Caco-2 (cell line): Measurements from ENCODE around the gene RGS14. TPM values are rescaled to one million over a fixed set of nuclear protein-coding genes. Genes with fewer than 3 reads are reported as not detected.
A peak's percentile ranks its signal among the peaks of the same experiment; 100 is the strongest.

Experiments used
- BruUV-seq: library from RNA; stranded (reverse); fragments of 400-500 nt; replicated peaks from 2 replicates; lab custom pipeline; 2021; lab: Mats Ljungman, UMichigan
- CTCF ChIA-PET: fragments of 300-600 bp; sonication (Branson Sonifier 250); formaldehyde crosslinking; loops from one replicate; lab custom pipeline; 2022; ENCODE audit warnings: antibody characterized with exemption; lab: Charles Lee
- POLR2A ChIA-PET: fragments of 300-600 bp; sonication (Branson Sonifier 250); formaldehyde crosslinking; loops from one replicate; lab custom pipeline; 2022; ENCODE audit warnings: antibody characterized with exemption; lab: Charles Lee
- DNase-seq, 2 experiments: peaks; one replicate each; pipeline versions ENCODE4 v3.0.0 to v3.0.0-alpha.2; 2020 to 2022
- H3K27me3 ChIP-seq: replicated peaks from 2 replicates; pipeline ENCODE4 v1.6.0; 2011; ENCODE audit warnings: low read length; ENCODE audit not compliant: control insufficient read depth, insufficient read depth
- H3K36me3 ChIP-seq: 2 replicates; pipeline ENCODE4 v1.5.1; 2011; ENCODE audit warnings: low read length; ENCODE audit not compliant: control insufficient read depth, insufficient read depth
- H3K4me1 ChIP-seq: fragments of 250-450 bp; sonication (Bioruptor Pico); 2 replicates; pipeline ENCODE4 v1.5.1; 2020; ENCODE audit warnings: mild to moderate bottlenecking
- H3K4me3 ChIP-seq: 2 replicates; pipeline ENCODE4 v1.5.1; 2011; ENCODE audit warnings: low read depth, mild to moderate bottlenecking, control low read depth, low read length
- H3K9me3 ChIP-seq: fragments of 250-450 bp; sonication (Bioruptor Pico); 2 replicates; pipeline ENCODE4 v1.5.1; 2020; ENCODE audit warnings: mild to moderate bottlenecking, moderate library complexity
- H3K27ac Mint-ChIP-seq: one replicate; pipeline ENCODE4 v1.8.0; 2022; ENCODE audit warnings: mixed read lengths; ENCODE audit not compliant: unreplicated experiment
- H3K27me3 Mint-ChIP-seq: one replicate; pipeline ENCODE4 v1.8.0; 2022; ENCODE audit warnings: mixed read lengths; ENCODE audit not compliant: insufficient read depth, unreplicated experiment
- H3K36me3 Mint-ChIP-seq: one replicate; pipeline ENCODE4 v1.8.0; 2022; ENCODE audit warnings: mild to moderate bottlenecking, mixed read lengths; ENCODE audit not compliant: insufficient read depth, unreplicated experiment
- H3K4me1 Mint-ChIP-seq: one replicate; pipeline ENCODE4 v1.8.0; 2022; ENCODE audit warnings: low read depth, mixed read lengths; ENCODE audit not compliant: unreplicated experiment
- H3K4me3 Mint-ChIP-seq: one replicate; pipeline ENCODE4 v1.8.0; 2022; ENCODE audit warnings: mild to moderate bottlenecking, moderate library complexity, mixed read lengths; ENCODE audit not compliant: unreplicated experiment
- H3K9me3 Mint-ChIP-seq: one replicate; pipeline ENCODE4 v1.8.0; 2022; ENCODE audit warnings: mixed read lengths; ENCODE audit not compliant: unreplicated experiment
- intact Hi-C: fragments of 100-400 bp; cut with micrococcal nuclease; formaldehyde crosslinking; loops from one replicate; pipeline ENCODE4 v1.10.0; 2022; ENCODE audit not compliant: unreplicated experiment
- total RNA-seq: library from RNA; stranded (reverse); gene quantifications from 2 replicates; pipeline ENCODE4 v1.2.3, GENCODE V29; 2022
- TF ChIP-seq, protein P1 (sequence below), 2 experiments: fragments of 200-600 bp in 1 of 2; IDR thresholded peaks; 1 replicate in 1 of 2; 2 replicates in 1 of 2; pipeline versions ENCODE4 v1.5.1 to v1.8.0; 2011 to 2022; ENCODE audit warnings: antibody characterized with exemption in 1 of 2, control low read depth in 1 of 2, inconsistent platforms in 1 of 2, low read depth in 1 of 2, low read length in 1 of 2, mild to moderate bottlenecking in 1 of 2, moderate library complexity in 1 of 2; ENCODE audit not compliant: insufficient read depth in 1 of 2, severe bottlenecking in 1 of 2, unreplicated experiment in 1 of 2

RGS14 gene
- total RNA-seq, 1 experiment from 2014 or later = 15.2 TPM

GRCh38 chr5:177378884-177379883, 21.5 kb downstream of the RGS14 start:
- Histone ChIP-seq H3K9me3 (no peaks in the 10 kb centered on the region), H3K36me3 (no peaks in the 10 kb centered on the region), H3K4me3 (peak overlapping the region; percentile 10; the same call in 1 of the 2 replicates), H3K27me3 (no peaks in the 10 kb centered on the region), H3K4me1 (peaks cover 30% of the 10 kb centered on the region)
- H3K27me3 Mint-ChIP-seq = no peaks in the 10 kb centered on the region
- CTCF ChIA-PET = interaction anchor here (0.6 to 3.1 kb wide), 17 partner anchors 9 to 293 kb away, joined by 3 to 57 read pairs (median 8); partner anchors contain the start of genes GRK6, LMAN2 and PRR7
- peak overlapping the region; percentile 34 for H3K4me3 Mint-ChIP-seq
- peak; percentile 74 to 89 for DNase-seq
- peak overlapping the region; percentile 94 for H3K27ac Mint-ChIP-seq
- peaks cover 30% of the 10 kb centered on the region for H3K4me1 Mint-ChIP-seq
- no peaks in the 10 kb centered on the region for H3K9me3 Mint-ChIP-seq
- H3K36me3 Mint-ChIP-seq = no peaks in the 10 kb centered on the region
- POLR2A ChIA-PET = interaction anchor here (0.5 to 2.1 kb wide), 11 partner anchors 9 to 293 kb away, joined by 3 to 23 read pairs (median 4); partner anchors contain the start of genes FGFR4, GRK6, LMAN2 and PDLIM7
- TSS peak; percentile 97 for BruUV-seq
- TF ChIP-seq, protein P1, sequence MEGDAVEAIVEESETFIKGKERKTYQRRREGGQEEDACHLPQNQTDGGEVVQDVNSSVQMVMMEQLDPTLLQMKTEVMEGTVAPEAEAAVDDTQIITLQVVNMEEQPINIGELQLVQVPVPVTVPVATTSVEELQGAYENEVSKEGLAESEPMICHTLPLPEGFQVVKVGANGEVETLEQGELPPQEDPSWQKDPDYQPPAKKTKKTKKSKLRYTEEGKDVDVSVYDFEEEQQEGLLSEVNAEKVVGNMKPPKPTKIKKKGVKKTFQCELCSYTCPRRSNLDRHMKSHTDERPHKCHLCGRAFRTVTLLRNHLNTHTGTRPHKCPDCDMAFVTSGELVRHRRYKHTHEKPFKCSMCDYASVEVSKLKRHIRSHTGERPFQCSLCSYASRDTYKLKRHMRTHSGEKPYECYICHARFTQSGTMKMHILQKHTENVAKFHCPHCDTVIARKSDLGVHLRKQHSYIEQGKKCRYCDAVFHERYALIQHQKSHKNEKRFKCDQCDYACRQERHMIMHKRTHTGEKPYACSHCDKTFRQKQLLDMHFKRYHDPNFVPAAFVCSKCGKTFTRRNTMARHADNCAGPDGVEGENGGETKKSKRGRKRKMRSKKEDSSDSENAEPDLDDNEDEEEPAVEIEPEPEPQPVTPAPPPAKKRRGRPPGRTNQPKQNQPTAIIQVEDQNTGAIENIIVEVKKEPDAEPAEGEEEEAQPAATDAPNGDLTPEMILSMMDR (IDR thresholded peaks at IDR 0.05; ENCODE audit: insufficient read depth in 1 of 2, low read depth in 1 of 2, low read length in 1 of 2, severe bottlenecking in 1 of 2, unreplicated experiment in 1 of 2) = no peak
- intact Hi-C loops = loop anchor here (1.0 kb wide), 2 partner anchors 9 to 11 kb away; no protein-coding TSS in a partner anchor

DNA sequence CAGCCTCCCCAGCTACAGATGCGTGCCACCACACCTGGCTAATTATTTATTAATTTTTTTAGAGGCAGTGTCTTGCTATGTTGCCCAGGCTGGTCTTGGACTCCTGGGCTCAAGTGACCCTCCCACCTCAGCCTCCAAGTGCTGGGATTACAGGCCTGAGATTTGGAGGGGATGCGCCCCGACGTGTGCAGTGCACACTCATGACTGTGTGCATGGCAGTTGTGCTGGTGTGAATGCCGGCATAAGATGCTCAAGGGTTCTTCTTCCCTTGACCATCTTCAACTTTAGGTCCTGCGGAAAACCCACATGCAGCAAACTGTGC, 23.0 kb downstream of the RGS14 start:
- H3K4me3 ChIP-seq = no peak overlapping the region

More for the DNA sequence above, 23.0 kb downstream of the RGS14 start:
- CTCF ChIA-PET = no interaction called here
- Histone ChIP-seq H3K4me1 (peaks cover 30% of the 10 kb centered on the region), H3K36me3 (no peaks in the 10 kb centered on the region), H3K27me3 (no peaks in the 10 kb centered on the region), H3K9me3 (no peaks in the 10 kb centered on the region)
- POLR2A ChIA-PET = no interaction called here
- no peak for DNase-seq
- no peaks in the 10 kb centered on the region for H3K36me3 Mint-ChIP-seq
- intact Hi-C loops = no loop called here
- TF ChIP-seq, protein P1 (IDR thresholded peaks at IDR 0.05; ENCODE audit: insufficient read depth in 1 of 2, low read depth in 1 of 2, low read length in 1 of 2, severe bottlenecking in 1 of 2, unreplicated experiment in 1 of 2) = no peak
- BruUV-seq = no TSS peak
- H3K27me3 Mint-ChIP-seq = no peaks in the 10 kb centered on the region
- H3K4me3 Mint-ChIP-seq = no peak overlapping the region
- peaks cover 30% of the 10 kb centered on the region for H3K4me1 Mint-ChIP-seq
- H3K9me3 Mint-ChIP-seq = no peaks in the 10 kb centered on the region
- peak overlapping the region; percentile 21 for H3K27ac Mint-ChIP-seq
